Effector memory CD8-positive, alpha-beta T cell (primary cell): ENCODE data around the gene CRYM.
"Not testable (repeated sequence)": the region's sequence is repeated elsewhere in the genome, so short reads cannot be mapped to it uniquely, and the experiment has no call there.

ENCODE experiments used
- ATAC-seq: fragments of 150-1000 bp; cut with Tn5 transposase; replicated peaks from 2 replicates; pipeline ENCODE4 v1.10.0; 2021; ENCODE audit warnings: mild to moderate bottlenecking, moderate library complexity
- DNase-seq, 3 experiments: peaks; one replicate each; pipeline ENCODE4 v3.0.0; 2021
- H3K27ac Mint-ChIP-seq, 2 donors: one replicate each; pipeline ENCODE4 v1.8.0; 2022; ENCODE audit warnings: mild to moderate bottlenecking in 2 of 2, mixed read lengths in 2 of 2, moderate library complexity in 2 of 2
- H3K27me3 Mint-ChIP-seq, 2 donors: one replicate each; pipeline ENCODE4 v1.8.0; 2022; ENCODE audit warnings: mixed read lengths in 2 of 2
- H3K36me3 Mint-ChIP-seq: one replicate; pipeline ENCODE4 v1.8.0; 2022; ENCODE audit warnings: mild to moderate bottlenecking, moderate library complexity, mixed read lengths; ENCODE audit not compliant: insufficient read depth
- H3K4me1 Mint-ChIP-seq, 2 donors: one replicate each; pipeline ENCODE4 v1.8.0; 2022; ENCODE audit warnings: low read depth in 2 of 2, mixed read lengths in 2 of 2
- H3K4me3 Mint-ChIP-seq, 2 donors: one replicate each; pipeline ENCODE4 v1.8.0; 2022; ENCODE audit warnings: mild to moderate bottlenecking in 2 of 2, mixed read lengths in 2 of 2, moderate library complexity in 2 of 2
- H3K9me3 Mint-ChIP-seq, 2 donors: one replicate each; pipeline ENCODE4 v1.8.0; 2022; ENCODE audit warnings: mixed read lengths in 2 of 2

Gene CRYM

DNA sequence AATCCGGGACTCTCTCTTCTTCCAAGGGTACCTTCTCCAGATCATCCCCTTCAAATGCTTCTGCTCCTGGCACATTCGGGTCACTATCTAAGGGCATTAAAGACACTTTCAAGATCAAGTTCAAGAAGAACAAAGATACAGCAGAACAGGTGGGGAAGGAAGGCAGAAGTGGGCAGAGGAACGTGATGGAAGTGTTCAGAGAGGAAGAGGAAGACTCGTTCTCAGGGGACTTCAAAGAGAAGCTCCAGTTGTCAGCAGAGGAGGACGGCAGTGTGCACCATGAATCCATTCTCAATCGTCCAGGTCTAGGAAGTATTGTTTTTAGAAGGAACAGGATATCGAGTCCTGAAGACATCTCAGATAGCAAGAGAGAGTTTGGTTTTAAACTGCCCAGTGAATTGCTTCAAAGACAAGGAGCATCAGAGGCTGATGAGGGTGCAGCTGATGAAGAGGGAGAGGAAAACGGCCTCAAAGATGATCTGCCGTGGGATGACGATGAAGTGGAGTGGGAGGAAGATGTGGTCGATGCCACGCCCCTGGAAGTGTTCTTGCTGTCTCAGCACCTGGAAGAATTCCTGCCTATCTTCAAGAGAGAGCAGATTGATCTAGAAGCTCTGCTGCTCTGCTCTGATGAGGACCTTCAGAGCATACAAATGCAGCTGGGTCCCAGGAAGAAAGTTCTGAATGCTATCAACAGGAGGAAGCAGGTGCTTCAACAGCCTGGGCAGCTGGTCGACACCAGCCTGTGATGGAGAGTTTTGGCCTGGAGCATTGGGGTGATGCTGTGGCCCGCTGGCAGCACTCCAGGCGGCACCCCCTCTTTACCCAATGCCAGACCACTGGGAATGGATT lies 27.8 kb downstream of the CRYM start:
- H3K4me3 Mint-ChIP-seq = no peak overlapping the region
- no peak overlapping the region for H3K27ac Mint-ChIP-seq
- no peak for ATAC-seq
- H3K4me1 Mint-ChIP-seq = no peaks in the 10 kb centered on the region
- DNase-seq = no peak
- peaks cover 62 to 66% of the 10 kb centered on the region in 2 donors for H3K27me3 Mint-ChIP-seq
- H3K36me3 Mint-ChIP-seq = peaks cover 3% of the 10 kb centered on the region
- no peaks in the 10 kb centered on the region for H3K9me3 Mint-ChIP-seq

DNA sequence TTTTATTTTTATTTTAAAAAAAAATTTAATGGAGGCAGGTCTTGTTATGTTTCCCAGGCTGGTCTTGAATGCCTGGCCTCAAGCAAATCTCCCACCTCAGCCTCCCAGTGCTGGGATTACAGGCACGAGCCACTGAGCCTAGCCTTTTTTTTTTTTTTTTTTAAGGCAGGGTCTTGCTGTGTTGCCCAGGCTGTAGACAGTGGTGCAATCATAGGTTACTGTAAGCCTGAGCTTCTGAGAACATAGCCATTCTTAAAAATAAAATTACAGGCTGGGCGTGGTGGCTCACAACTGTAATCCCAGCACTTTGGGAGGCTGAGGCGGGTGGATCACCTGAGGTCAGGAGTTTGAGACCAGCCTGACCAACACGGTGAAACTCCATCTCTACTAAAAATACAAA lies 29.9 kb downstream of the CRYM start:
- peaks cover 70 to 75% of the 10 kb centered on the region in 2 donors for H3K27me3 Mint-ChIP-seq
- not testable (repeated sequence) for H3K4me3 Mint-ChIP-seq, DNase-seq, ATAC-seq, H3K4me1 Mint-ChIP-seq, H3K27ac Mint-ChIP-seq, H3K9me3 Mint-ChIP-seq, H3K36me3 Mint-ChIP-seq

DNA sequence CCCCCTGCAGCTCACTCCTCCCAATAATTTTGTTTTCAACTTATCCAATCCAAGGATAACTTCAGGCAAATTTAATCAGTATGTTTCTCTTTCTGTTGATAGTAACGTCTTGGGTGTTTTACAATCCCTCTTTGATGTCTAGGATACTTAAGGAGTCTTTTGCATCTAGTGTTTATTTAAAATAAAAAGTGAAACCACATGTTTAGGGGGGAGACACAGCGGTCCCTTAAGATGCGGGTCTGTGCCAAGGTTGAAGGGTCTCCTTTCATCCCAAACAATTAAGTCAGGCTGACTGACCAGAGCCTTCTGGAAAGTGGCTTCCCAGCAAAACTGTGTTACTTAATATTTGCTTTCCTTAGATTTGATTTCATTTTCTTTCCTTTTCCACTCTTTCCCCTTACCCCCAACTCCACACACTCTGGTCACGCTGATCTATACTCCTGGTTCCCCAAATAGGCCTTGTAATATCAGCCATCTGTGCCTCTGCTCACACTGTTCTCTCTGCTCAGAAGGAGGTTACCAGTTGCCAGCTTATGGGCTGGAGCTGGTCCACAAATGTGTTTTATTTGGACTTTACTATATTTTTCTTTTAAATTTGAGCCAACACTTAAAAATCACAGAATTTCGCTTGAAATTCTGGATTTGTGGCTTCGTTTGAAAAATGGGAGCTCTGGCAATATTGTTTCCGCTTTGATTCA lies 33.4 kb downstream of the CRYM start:
- DNase-seq = no peak
- H3K4me3 Mint-ChIP-seq = no peak overlapping the region
- H3K27ac Mint-ChIP-seq = no peak overlapping the region
- H3K36me3 Mint-ChIP-seq = no peaks in the 10 kb centered on the region
- ATAC-seq = no peak
- H3K9me3 Mint-ChIP-seq = no peaks in the 10 kb centered on the region
- peaks cover 49 to 58% of the 10 kb centered on the region in 2 donors for H3K27me3 Mint-ChIP-seq
- peaks cover 0 to 2% of the 10 kb centered on the region in 2 donors for H3K4me1 Mint-ChIP-seq

DNA sequence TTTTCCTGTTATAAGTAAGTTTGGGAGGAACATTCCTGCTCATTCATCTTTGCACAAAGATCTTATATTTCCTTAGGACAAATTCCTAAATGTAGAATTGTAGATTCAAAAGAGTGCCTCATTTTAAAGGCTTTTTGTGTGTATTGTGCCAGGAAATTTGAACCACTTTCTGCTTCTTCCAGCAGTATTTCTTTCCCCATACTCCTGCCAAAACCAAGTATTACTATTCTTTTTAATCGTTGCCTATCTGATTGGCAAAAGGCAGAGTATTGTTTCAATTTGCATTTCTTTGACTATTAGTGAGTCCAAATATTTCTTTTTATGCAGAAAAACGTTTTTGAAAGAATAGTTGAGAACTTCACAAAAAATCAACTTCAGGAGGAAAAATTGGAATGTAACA lies 35.3 kb downstream of the CRYM start:
- no peak overlapping the region for H3K4me3 Mint-ChIP-seq
- H3K27ac Mint-ChIP-seq = no peak overlapping the region
- no peaks in the 10 kb centered on the region for H3K9me3 Mint-ChIP-seq
- ATAC-seq (no peak), DNase-seq (no peak)
- no peaks in the 10 kb centered on the region for H3K36me3 Mint-ChIP-seq
- H3K27me3 Mint-ChIP-seq = peaks cover 33 to 48% of the 10 kb centered on the region in 2 donors
- peaks cover 0 to 2% of the 10 kb centered on the region in 2 donors for H3K4me1 Mint-ChIP-seq

DNA sequence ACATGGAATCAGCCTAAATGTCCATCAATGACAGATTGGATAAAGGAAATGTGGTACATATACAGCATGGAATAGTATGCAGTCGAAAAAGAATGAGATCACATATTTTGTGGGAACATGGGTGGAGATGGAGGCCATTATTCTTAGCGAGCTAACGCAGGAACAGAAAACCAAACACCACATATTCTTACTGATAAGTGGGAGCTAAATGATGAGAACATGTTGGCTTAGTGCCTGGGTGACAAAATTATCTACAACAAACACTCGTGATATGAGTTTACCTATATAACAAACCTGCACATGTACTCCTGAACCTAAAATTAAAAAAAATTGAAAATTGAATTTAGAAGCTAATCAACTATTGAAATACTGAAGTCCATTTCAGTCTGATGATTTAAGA lies 38.4 kb downstream of the CRYM start:
- Mint-ChIP-seq H3K27me3 (peaks cover 30 to 33% of the 10 kb centered on the region in 2 donors), H3K27ac (no peak overlapping the region), H3K4me3 (no peak overlapping the region), H3K4me1 (no peaks in the 10 kb centered on the region), H3K9me3 (no peaks in the 10 kb centered on the region), H3K36me3 (no peaks in the 10 kb centered on the region)
- ATAC-seq = no peak
- DNase-seq = no peak

DNA sequence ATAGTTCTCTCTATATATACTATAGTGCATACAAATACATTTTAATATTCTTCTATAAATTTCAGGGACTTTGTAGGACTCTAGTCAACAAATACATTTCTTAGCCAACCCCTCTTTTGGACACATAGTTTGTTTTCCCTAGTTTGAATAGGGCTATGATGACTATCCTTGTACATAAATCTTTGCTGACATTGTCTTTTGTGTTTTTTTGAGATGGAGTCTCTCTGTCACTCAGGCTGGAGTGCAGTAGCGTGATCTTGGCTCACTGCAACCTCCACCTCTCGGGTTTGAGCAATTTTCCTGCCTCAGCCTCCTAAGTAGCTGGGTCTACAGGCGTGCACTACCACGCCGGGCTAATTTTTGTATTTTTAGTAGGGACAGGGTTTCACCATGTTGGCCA lies 41.3 kb downstream of the CRYM start:
- DNase-seq (no peak), ATAC-seq (no peak)
- no peak overlapping the region for H3K27ac Mint-ChIP-seq
- no peaks in the 10 kb centered on the region for H3K36me3 Mint-ChIP-seq
- H3K4me3 Mint-ChIP-seq = no peak overlapping the region
- no peaks in the 10 kb centered on the region for H3K9me3 Mint-ChIP-seq
- no peaks in the 10 kb centered on the region for H3K4me1 Mint-ChIP-seq
- peaks cover 34 to 37% of the 10 kb centered on the region in 2 donors for H3K27me3 Mint-ChIP-seq

DNA sequence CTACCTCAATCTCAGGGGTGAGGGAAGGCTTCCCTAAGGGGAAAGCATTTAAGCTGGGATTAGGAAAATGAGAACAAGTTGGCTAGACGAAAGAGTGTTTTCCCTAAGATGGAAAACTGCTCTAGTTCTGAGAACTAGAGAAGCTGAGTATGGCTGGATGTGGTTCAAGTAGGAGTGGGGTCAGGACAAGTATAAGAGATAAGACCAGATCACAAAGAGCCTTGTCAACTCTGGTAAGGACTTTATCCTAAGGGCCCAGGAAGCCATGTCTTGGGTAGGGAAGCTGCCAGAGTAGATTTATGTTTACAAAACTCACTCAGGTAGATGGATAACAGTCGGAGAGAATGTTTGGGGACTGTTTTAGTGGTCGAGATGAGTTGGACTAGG lies 42.9 kb downstream of the CRYM start:
- H3K27me3 Mint-ChIP-seq = peaks cover 46 to 49% of the 10 kb centered on the region in 2 donors
- DNase-seq (no peak), ATAC-seq (no peak)
- H3K27ac Mint-ChIP-seq = no peak overlapping the region
- H3K4me1 Mint-ChIP-seq = no peaks in the 10 kb centered on the region
- H3K4me3 Mint-ChIP-seq = no peak overlapping the region
- no peaks in the 10 kb centered on the region for H3K36me3 Mint-ChIP-seq
- H3K9me3 Mint-ChIP-seq = no peaks in the 10 kb centered on the region

DNA sequence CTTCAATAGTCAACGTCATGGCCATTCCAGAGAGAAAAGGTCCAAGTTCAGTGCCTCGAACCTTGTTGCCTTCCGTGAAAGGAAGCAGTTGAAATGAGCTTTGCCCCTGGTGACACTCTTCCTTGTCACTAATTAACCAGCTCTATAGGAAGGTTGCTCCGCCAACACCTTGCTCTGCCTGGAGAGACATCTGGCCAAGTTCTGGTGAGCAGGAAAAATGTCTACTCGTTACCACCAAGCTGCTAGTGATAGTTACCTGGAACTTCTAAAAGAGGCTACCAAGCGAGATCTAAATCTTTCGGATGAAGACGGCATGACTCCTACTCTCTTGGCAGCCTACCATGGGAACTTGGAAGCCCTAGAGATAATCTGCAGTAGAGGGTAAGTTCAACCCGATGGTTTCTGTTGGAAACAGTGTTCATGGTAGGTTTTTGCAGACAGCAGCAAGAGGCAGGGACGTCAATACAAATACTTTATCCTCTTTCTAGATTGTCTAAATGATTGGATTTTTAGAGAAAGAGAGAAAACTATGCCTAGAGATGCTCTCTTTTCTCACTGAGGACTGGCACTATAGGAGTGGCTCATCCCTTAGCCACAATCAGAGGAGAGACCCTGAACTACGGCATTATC lies 44.5 kb downstream of the CRYM start, which contains the start of gene ANKS4B:
ANKS4B (plus strand) TSS at position 179 of the 630 bp plus-strand sequence; CDS start at position 218, 39 bp downstream.
- ATAC-seq (no peak), DNase-seq (no peak)
- Mint-ChIP-seq H3K4me3 (no peak within 1 kb of the TSS), H3K9me3 (no peaks in the 10 kb centered on the region), H3K4me1 (no peaks in the 10 kb centered on the region), H3K27me3 (peaks cover 57 to 60% of the 10 kb centered on the region in 2 donors), H3K27ac (no peak within 1 kb of the TSS), H3K36me3 (no peaks in the 10 kb centered on the region)

DNA sequence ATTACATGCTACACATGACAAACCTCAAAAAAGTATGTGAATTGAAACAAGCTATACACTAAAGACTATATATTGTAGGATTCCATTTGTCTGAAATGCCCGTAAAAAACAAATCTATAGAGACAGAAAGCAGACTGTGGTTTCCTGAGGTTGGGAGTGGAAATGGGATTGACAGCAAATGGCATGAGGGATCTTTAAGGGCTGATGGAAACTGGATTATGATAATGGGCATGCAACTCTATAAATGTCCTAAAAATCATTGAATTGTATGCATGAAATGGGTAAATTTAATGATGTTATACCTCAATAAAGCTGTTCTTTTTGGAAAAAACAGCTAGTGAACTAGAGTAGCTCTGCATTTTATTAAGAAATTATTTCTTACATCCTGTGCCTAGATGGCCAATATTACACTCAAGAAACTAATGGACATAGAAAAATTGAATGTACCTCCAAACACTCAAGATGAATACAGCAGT lies 45.0 kb downstream of the CRYM start:
- no peak for DNase-seq
- Mint-ChIP-seq H3K27ac (no peak overlapping the region), H3K9me3 (no peaks in the 10 kb centered on the region), H3K4me3 (no peak overlapping the region), H3K36me3 (no peaks in the 10 kb centered on the region), H3K4me1 (no peaks in the 10 kb centered on the region), H3K27me3 (peaks cover 62 to 66% of the 10 kb centered on the region in 2 donors)
- no peak for ATAC-seq

DNA sequence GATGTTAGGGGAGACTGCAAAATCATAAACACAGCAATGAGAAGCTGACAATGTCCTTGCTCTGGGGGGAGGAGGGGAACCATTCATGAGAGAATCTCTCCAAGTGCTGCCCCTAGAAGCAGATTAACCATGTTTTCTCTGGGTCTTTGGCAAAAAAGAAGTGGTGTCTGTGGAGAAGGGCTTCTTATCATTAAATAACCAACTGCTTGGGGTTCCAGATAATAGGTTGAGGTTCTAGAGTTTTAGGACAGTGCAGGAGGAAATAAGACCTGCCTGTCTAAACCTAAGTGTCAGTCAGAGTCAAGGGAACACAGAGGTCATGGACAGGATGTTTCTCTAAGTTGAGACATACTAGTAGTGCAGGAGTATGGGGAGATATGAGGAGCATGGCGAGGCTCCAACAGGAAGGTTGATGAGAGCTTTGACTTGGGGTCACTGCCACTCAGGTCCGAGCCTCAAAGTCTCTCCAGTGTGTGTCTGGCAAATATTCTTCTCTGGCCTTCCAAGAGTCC lies 49.7 kb downstream of the CRYM start:
- H3K27me3 Mint-ChIP-seq = peaks cover 76 to 81% of the 10 kb centered on the region in 2 donors
- no peaks in the 10 kb centered on the region for H3K4me1 Mint-ChIP-seq
- H3K4me3 Mint-ChIP-seq = no peak overlapping the region

DNA sequence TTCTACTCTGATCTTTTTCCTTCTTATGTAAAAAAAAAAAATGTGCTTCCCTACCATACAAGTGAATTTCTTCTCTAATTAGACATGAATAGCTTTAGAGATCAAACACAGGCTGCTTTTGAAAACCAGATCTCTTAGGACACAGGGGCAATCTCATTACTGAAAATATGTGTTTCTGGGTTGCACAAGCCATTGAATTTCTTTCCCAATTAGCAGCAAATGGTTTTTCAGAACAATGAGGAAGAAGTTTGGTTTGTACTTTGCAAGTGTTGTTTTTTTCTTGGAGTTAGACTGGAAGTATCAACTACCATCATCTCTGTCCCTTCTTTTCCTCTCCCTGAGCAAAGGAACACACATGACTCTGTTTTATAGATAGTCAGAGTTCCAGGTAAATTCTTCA lies 50.2 kb downstream of the CRYM start:
- Mint-ChIP-seq H3K27me3 (peaks cover 74 to 81% of the 10 kb centered on the region in 2 donors), H3K27ac (no peak overlapping the region), H3K4me1 (no peaks in the 10 kb centered on the region), H3K9me3 (no peaks in the 10 kb centered on the region), H3K4me3 (no peak overlapping the region), H3K36me3 (no peaks in the 10 kb centered on the region)
- ATAC-seq (no peak), DNase-seq (no peak)

More for the DNA sequence above, 49.7 kb downstream of the CRYM start:
- H3K27ac Mint-ChIP-seq = no peak overlapping the region
- ATAC-seq = no peak
- no peaks in the 10 kb centered on the region for H3K36me3 Mint-ChIP-seq
- H3K9me3 Mint-ChIP-seq = no peaks in the 10 kb centered on the region
- DNase-seq = no peak

DNA sequence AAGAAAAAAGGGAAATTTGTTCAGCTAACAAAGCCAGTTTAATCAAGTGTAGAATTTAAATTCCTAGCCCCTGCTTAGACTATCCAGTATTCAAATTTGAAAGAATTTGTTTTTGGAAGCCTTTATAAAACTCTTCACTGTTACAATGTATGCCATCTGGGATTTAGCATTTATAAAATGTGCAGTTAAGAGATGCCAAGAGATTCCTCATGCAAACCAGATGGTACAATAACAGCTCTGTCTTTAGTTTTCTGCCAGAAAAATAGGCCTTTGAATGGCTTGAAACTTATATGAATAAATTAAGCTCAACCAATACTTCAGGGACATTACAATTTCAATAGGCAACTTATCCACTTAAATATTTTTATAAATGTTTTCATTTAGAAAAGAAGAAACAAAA lies 51.3 kb downstream of the CRYM start:
- Mint-ChIP-seq H3K27ac (no peak overlapping the region), H3K9me3 (no peaks in the 10 kb centered on the region), H3K27me3 (peaks cover 73 to 87% of the 10 kb centered on the region in 2 donors), H3K4me1 (no peaks in the 10 kb centered on the region), H3K4me3 (no peak overlapping the region), H3K36me3 (no peaks in the 10 kb centered on the region)
- DNase-seq (no peak), ATAC-seq (no peak)

DNA sequence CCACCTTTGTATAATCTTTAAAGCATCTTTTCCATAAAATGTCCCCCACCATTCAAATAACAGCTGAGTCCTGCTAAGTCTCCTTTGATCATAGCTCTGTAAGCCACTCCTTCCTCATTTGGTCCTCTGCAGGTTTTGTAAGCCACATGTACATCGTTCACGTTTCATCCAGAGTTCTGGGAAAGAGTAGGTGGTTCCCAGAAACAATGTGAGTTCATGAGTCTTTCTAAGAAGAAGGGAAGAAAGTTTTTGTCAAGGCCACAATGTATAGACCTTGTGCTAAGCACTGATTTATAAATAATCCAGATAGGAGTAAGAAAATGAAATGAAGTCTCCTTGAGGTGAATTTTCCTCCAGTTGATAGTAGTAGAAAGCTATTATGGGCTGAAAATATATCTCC lies 53.3 kb downstream of the CRYM start:
- H3K4me3 Mint-ChIP-seq = no peak overlapping the region
- H3K4me1 Mint-ChIP-seq = no peaks in the 10 kb centered on the region
- H3K27ac Mint-ChIP-seq = no peak overlapping the region
- peaks cover 73 to 91% of the 10 kb centered on the region in 2 donors for H3K27me3 Mint-ChIP-seq
- DNase-seq = no peak
- H3K9me3 Mint-ChIP-seq = no peaks in the 10 kb centered on the region
- H3K36me3 Mint-ChIP-seq = no peaks in the 10 kb centered on the region
- ATAC-seq = no peak
